Spleen (tissue), 11 donors: ENCODE results near the gene GPR137. TPM values are rescaled to one million over a fixed set of nuclear protein-coding genes. Genes with fewer than 3 reads are reported as not detected.

Experiments used
- DNase-seq: peaks from one replicate; pipeline ENCODE4 v3.0.0-alpha.2; 2020
- H3K27ac ChIP-seq, 8 donors: fragments of 200-600 bp; sonication (generic) in 7 of 8; 1 replicate in 4 of 8; 2 replicates in 4 of 8; pipeline versions ENCODE4 v1.5.0 to v1.8.0; 2016 to 2021; ENCODE audit warnings: inconsistent platforms in 4 of 8, mild to moderate bottlenecking in 4 of 8, moderate library complexity in 1 of 8
- H3K27me3 ChIP-seq, 7 donors: fragments of 200-600 bp; sonication (generic) in 6 of 7; replicated peaks in 1 of 7; 1 replicate in 4 of 7; 2 replicates in 3 of 7; pipeline versions ENCODE4 v1.5.0 to v1.8.0; 2016 to 2021; ENCODE audit warnings: inconsistent platforms in 3 of 7, mild to moderate bottlenecking in 1 of 7
- H3K36me3 ChIP-seq, 6 donors: fragments of 200-600 bp; sonication (generic) in 5 of 6; 1 replicate in 4 of 6; 2 replicates in 2 of 6; pipeline versions ENCODE4 v1.5.0 to v1.8.0; 2016 to 2021; ENCODE audit warnings: inconsistent platforms in 2 of 6
- H3K4me1 ChIP-seq, 6 donors: fragments of 200-600 bp; sonication (generic) in 5 of 6; 1 replicate in 3 of 6; 2 replicates in 3 of 6; pipeline versions ENCODE4 v1.5.0 to v1.8.0; 2016 to 2021; ENCODE audit warnings: inconsistent platforms in 3 of 6
- H3K4me3 ChIP-seq, 8 donors: fragments of 200-600 bp; sonication (generic) in 7 of 8; 1 replicate in 4 of 8; 2 replicates in 4 of 8; pipeline versions ENCODE4 v1.5.0 to v1.8.0; 2016 to 2021; ENCODE audit warnings: inconsistent platforms in 4 of 8, mild to moderate bottlenecking in 4 of 8, moderate library complexity in 2 of 8
- H3K9me3 ChIP-seq, 8 donors: fragments of 200-600 bp; sonication (generic) in 7 of 8; 1 replicate in 4 of 8; 2 replicates in 4 of 8; pipeline versions ENCODE4 v1.5.0 to v1.8.0; 2016 to 2021; ENCODE audit warnings: inconsistent platforms in 4 of 8
- POLR2A ChIP-seq, 3 donors: fragments of 450-650 bp; IDR thresholded peaks; one replicate each; pipeline ENCODE4 v1.5.1; 2017; ENCODE audit warnings: antibody characterized with exemption in 3 of 3, mild to moderate bottlenecking in 1 of 3
- POLR2AphosphoS5 ChIP-seq, 3 donors: sonication (generic); formaldehyde crosslinking; IDR thresholded peaks; one replicate each; pipeline ENCODE4 v1.5.1; 2017; ENCODE audit warnings: antibody characterized with exemption in 3 of 3
- WGBS, 5 donors: extraction: QIAGEN DNeasy Blood & Tissue Kit in 3 of 5; methylation state at CpG; one replicate each; pipeline versions ENCODE4 v1.1.5 to v1.1.7; 2013 to 2018; 5-methylcytosine and 5-hydroxymethylcytosine counted together
- intact Hi-C: fragments of 100-400 bp; cut with DNase I; formaldehyde crosslinking; loops from one replicate; pipeline ENCODE4 v1.15.0; 2023; ENCODE audit warnings: low total_unique reads
- polyA plus RNA-seq, 3 donors: library from polyadenylated mRNA; stranded (reverse); fragments of 200-250 nt; gene quantifications; one replicate each; pipeline ENCODE4 v1.2.1, GENCODE V29; 2013
- total RNA-seq, 7 donors: library from RNA; depleted of rRNA in 3 of 7; stranded (reverse); fragments of >200 nt in 3 of 7; fragmentation: NEBNext Ultra II Directional in 4 of 7; extraction: Animal tissue kit (Norgen Biotek cat#: 25700) in 4 of 7; gene quantifications; one replicate each; pipeline versions ENCODE4 v1.1.0 to v1.2.1, GENCODE V29; 2016 to 2021
- TF ChIP-seq, protein P1 (sequence below), 11 experiments: fragments of 200-600 bp in 7 of 11; fragments of 450-650 bp in 4 of 11; sonication (generic) in 4 of 11; IDR thresholded peaks in 8 of 11; conservative IDR thresholded peaks in 3 of 11; 1 replicate in 7 of 11; 2 replicates in 4 of 11; pipeline versions ENCODE4 v1.4.0 to v1.8.0; 2016 to 2021; ENCODE audit warnings: antibody characterized with exemption in 11 of 11, inconsistent platforms in 4 of 11, mild to moderate bottlenecking in 1 of 11
- donor health status: healthy with polysubstance abuse.
- donor health status: DM: no; HTN: no; CAD: no; lungs with moderate emphysema.
- donor health status: DM: no; HTN: no; CAD: no.
- donor health status: Bipolar disorder and iron deficiency.
- donor health status: healthy.
- donor health status: DM: no; HTN: no; CAD: no.
- donor health status: DM: yes; HTN: yes; CAD: no.

GPR137 gene
- total and polyA plus RNA-seq, 10 donors: 13.7 to 37.2 (median 28.1) TPM

DNA sequence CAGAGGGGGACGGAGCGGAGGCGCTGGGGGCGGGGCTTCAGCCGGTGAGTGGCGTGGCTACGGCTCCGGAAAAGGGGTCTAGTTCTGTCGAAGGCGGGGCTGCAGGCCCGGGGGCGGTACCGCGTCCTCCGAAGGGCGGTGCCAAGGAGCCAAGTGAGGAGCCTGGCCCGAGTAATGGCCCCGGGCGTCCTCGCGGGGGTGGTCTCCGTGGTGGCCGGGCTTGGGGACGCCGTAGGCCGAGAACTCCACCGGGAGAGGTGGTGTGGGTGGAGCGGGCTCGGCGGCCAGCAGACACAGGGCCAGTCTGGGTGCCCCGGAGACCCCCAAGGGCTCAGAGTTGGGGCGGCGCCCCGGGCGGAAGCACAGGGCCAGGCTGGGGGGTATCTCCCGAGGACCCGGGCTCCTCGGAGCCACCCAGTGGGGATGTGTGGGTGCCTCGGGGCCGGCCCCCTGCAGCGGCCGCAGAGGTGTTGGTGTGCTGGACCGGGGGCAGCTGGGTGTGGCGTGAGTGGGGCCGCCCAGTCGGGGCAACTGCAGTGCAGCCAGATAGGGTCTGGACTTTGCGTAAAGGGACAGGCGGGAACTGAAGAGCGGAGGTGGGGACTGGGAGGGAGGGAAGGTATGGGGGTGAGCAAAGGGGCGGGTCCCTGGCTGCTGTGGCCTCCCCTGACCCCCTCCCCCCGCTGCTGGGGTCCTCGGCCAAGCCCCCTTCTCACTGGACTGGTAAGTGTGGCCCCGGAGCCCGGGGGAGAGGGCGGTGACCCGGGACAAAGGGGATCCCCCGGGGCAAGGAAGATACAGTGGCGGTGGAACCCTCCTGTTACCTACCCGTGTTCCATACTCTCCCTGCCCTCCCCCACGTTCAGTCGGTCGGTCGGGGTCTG, 43.9 kb upstream of the GPR137 start:
- Histone ChIP-seq H3K4me3 (peak overlapping the region; percentile 71 to 99 (median 86)), H3K36me3 (peaks cover 0 to 48% (median 28%) of the 10 kb centered on the region in 6 donors), H3K27me3 (no peaks in the 10 kb centered on the region), H3K27ac (peak overlapping the region; percentile 86 to 100 (median 98)), H3K9me3 (no peaks in the 10 kb centered on the region), H3K4me1 (peaks cover 23 to 88% (median 65%) of the 10 kb centered on the region in 6 donors)
- TF ChIP-seq, protein P1, sequence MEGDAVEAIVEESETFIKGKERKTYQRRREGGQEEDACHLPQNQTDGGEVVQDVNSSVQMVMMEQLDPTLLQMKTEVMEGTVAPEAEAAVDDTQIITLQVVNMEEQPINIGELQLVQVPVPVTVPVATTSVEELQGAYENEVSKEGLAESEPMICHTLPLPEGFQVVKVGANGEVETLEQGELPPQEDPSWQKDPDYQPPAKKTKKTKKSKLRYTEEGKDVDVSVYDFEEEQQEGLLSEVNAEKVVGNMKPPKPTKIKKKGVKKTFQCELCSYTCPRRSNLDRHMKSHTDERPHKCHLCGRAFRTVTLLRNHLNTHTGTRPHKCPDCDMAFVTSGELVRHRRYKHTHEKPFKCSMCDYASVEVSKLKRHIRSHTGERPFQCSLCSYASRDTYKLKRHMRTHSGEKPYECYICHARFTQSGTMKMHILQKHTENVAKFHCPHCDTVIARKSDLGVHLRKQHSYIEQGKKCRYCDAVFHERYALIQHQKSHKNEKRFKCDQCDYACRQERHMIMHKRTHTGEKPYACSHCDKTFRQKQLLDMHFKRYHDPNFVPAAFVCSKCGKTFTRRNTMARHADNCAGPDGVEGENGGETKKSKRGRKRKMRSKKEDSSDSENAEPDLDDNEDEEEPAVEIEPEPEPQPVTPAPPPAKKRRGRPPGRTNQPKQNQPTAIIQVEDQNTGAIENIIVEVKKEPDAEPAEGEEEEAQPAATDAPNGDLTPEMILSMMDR (IDR thresholded peaks at IDR 0.05 in 8 of 11, conservative IDR thresholded peaks at IDR 0.05 in 3 of 11): peak in 2 of 11 experiments; percentile 11 to 36
- TF ChIP-seq POLR2A (IDR thresholded peaks at IDR 0.05): no peak
- peak; percentile 56 to 74 (median 71) for TF ChIP-seq POLR2AphosphoS5 (IDR thresholded peaks at IDR 0.05)
- intact Hi-C loops: no loop called here
- no peak for DNase-seq
- WGBS, 5 donors: 0 to 1% (median 1%) methylated on average over 28 to 63 of the region's 63 CpGs

DNA sequence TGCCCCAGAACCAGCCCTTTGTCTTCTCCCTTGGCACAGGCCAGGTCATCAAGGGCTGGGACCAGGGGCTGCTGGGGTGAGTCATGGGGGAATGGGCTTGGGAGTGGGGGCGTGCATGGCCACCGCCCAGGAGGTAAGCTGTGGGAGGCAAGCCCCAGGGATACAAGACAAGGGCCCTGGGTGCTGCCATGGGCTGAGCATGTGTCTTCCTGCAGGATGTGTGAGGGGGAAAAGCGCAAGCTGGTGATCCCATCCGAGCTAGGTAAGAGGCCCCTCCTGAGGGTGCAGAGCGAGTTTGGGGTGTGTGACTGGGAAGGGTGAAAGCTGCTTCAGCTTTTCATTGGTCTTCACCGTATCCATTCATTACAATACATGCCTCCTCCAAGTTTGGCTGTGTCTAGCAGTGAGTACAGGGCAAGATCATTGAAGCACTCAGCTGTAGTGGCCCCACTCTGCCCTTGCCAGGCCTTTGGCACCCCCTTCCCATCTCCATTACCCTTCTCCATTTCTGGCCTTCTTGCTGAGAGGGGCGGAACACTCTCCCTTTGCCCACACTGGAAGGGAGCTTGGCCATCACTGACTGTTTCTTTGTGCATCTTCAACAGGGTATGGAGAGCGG, 42.3 kb upstream of the GPR137 start:
- TF ChIP-seq, protein P1 (IDR thresholded peaks at IDR 0.05 in 8 of 11, conservative IDR thresholded peaks at IDR 0.05 in 3 of 11): no peak
- TF ChIP-seq POLR2A (IDR thresholded peaks at IDR 0.05) (no peak), POLR2AphosphoS5 (IDR thresholded peaks at IDR 0.05) (peak in 1 of 3 donors; percentile 10)
- no peak for DNase-seq
- intact Hi-C loops: no loop called here
- no peaks in the 10 kb centered on the region for H3K9me3 ChIP-seq
- no peaks in the 10 kb centered on the region for H3K27me3 ChIP-seq
- peak overlapping the region in 1 of 8 donors; percentile 11 for H3K4me3 ChIP-seq
- 90 to 94% (median 92%) methylated on average over 8 of the region's 8 CpGs for WGBS, 5 donors
- H3K4me1 ChIP-seq: peaks cover 23 to 87% (median 68%) of the 10 kb centered on the region in 6 donors
- peaks cover 0 to 35% (median 16%) of the 10 kb centered on the region in 6 donors for H3K36me3 ChIP-seq
- H3K27ac ChIP-seq: peak overlapping the region in 3 of 8 donors; percentile 95 to 100 (median 97)

DNA sequence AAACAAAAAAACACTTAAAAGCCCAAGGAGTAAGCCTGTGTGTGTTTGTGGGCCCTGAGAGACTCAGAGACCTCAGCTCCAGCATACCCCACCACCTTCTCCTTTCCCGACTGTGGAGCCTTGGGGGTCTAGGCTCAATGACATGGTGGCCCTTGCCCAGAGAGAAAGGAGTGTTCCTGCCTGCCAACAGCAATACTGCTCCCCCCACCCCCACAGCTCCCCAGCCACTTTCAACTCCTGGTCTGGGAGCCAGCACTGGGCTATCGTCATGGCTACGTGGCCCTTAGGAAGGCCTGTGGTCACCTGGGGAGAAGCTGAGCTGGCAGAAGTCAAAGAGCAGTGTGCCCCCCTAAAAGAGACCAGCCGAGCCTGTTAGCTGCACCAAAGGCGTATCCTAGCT, 41.5 kb upstream of the GPR137 start:
- peaks cover 23 to 81% (median 62%) of the 10 kb centered on the region in 6 donors for H3K4me1 ChIP-seq
- WGBS, 5 donors: 58 to 75% (median 70%) methylated on average over 5 of the region's 5 CpGs
- no peaks in the 10 kb centered on the region for H3K9me3 ChIP-seq
- intact Hi-C loops: no loop called here
- peaks cover 0 to 27% (median 9%) of the 10 kb centered on the region in 6 donors for H3K36me3 ChIP-seq
- no peak overlapping the region for H3K4me3 ChIP-seq
- TF ChIP-seq POLR2AphosphoS5 (IDR thresholded peaks at IDR 0.05) (no peak), POLR2A (IDR thresholded peaks at IDR 0.05) (no peak)
- TF ChIP-seq, protein P1 (IDR thresholded peaks at IDR 0.05 in 8 of 11, conservative IDR thresholded peaks at IDR 0.05 in 3 of 11): no peak
- no peaks in the 10 kb centered on the region for H3K27me3 ChIP-seq
- DNase-seq: no peak
- peak overlapping the region in 2 of 8 donors; percentile 95 to 100 for H3K27ac ChIP-seq
